Endothelial cell of umbilical vein (primary cell): ENCODE measurements around the gene CD300LD. TPM values are rescaled to one million over a fixed set of nuclear protein-coding genes. Genes with fewer than 3 reads are reported as not detected.
"Not testable (repeated sequence)": the region's sequence is repeated elsewhere in the genome, so short reads cannot be mapped to it uniquely, and the experiment has no call there.

ENCODE experiments used
- BruUV-seq: library from RNA; stranded (reverse); fragments of 400-500 nt; replicated peaks from 2 replicates; lab custom pipeline; 2021; lab: Mats Ljungman, UMichigan
- CTCF ChIA-PET: fragments of 300-600, 350-600 bp; sonication (Branson Sonifier 250); formaldehyde crosslinking; loops from one replicate; lab custom pipeline; 2021; ENCODE audit warnings: antibody characterized with exemption, inconsistent platforms; lab: Charles Lee
- POLR2A ChIA-PET: fragments of 300-600, 350-600 bp; sonication (Branson Sonifier 250); formaldehyde crosslinking; loops from one replicate; lab custom pipeline; 2021; ENCODE audit warnings: antibody characterized with exemption, inconsistent platforms; lab: Charles Lee
- DNase-seq: peaks from one replicate; pipeline ENCODE4 v3.0.0-alpha.2; 2011; ENCODE audit warnings: low read depth, low spot score
- FAIRE-seq: peaks from 2 replicates; lab custom pipeline; 2011; peaks lifted over from hg19 to GRCh38; lab: Jason Lieb, UNC
- H2AFZ ChIP-seq: 2 replicates; pipeline ENCODE4 v1.6.0; 2012; ENCODE audit warnings: low read depth, low read length, control low read depth, inconsistent platforms
- H3K27ac ChIP-seq: 2 replicates; pipeline ENCODE4 v1.5.1; 2011; ENCODE audit warnings: low read depth, mild to moderate bottlenecking, control low read depth, low read length, moderate library complexity; ENCODE audit not compliant: insufficient read depth
- H3K27me3 ChIP-seq, 2 experiments: 2 replicates each; pipeline versions ENCODE4 v1.6.0 to v1.6.1; 2011; ENCODE audit warnings: low read length in 2 of 2, mixed read lengths in 1 of 2; ENCODE audit not compliant: control insufficient read depth in 2 of 2, insufficient read depth in 2 of 2
- H3K36me3 ChIP-seq, 2 experiments: 2 replicates in 1 of 2; 3 replicates in 1 of 2; pipeline ENCODE4 v1.5.1; 2011; ENCODE audit warnings: low read length in 2 of 2, mild to moderate bottlenecking in 1 of 2, moderate library complexity in 1 of 2; ENCODE audit not compliant: control insufficient read depth in 2 of 2, insufficient read depth in 2 of 2; ENCODE audit errors: extremely low read depth in 1 of 2
- H3K4me1 ChIP-seq: 3 replicates; pipeline ENCODE4 v1.5.1; 2011; ENCODE audit warnings: mild to moderate bottlenecking, low read length; ENCODE audit not compliant: control insufficient read depth, insufficient read depth; ENCODE audit errors: extremely low read depth
- H3K4me2 ChIP-seq: 2 replicates; pipeline ENCODE4 v1.6.1; 2011; ENCODE audit warnings: low read length, control low read depth, mixed read lengths; ENCODE audit not compliant: insufficient read depth
- H3K4me3 ChIP-seq, 3 experiments: fragments of 200-600 bp in 1 of 3; sonication (generic), shearing (Covaris generic) in 1 of 3; replicated peaks in 1 of 3; 2 replicates each; pipeline ENCODE4 v1.5.1; 2011 to 2016; ENCODE audit warnings: control low read depth in 3 of 3, low read length in 3 of 3, mild to moderate bottlenecking in 2 of 3, inconsistent platforms in 1 of 3, low read depth in 1 of 3, moderate library complexity in 1 of 3; ENCODE audit not compliant: insufficient read depth in 1 of 3
- H3K79me2 ChIP-seq: 2 replicates; pipeline ENCODE4 v1.6.0; 2012; ENCODE audit warnings: low read length, inconsistent platforms; ENCODE audit not compliant: control insufficient read depth, insufficient read depth
- H3K9ac ChIP-seq: replicated peaks from 2 replicates; pipeline ENCODE3; 2011; ENCODE audit warnings: low read length, control low read depth; ENCODE audit not compliant: insufficient read depth; ENCODE audit errors: extremely low read depth
- H3K9me1 ChIP-seq: replicated peaks from 3 replicates; pipeline ENCODE4 v1.6.0; 2011; ENCODE audit warnings: mild to moderate bottlenecking, low read length; ENCODE audit not compliant: control insufficient read depth, insufficient read depth; ENCODE audit errors: extremely low read depth
- H3K9me3 ChIP-seq: replicated peaks from 2 replicates; pipeline ENCODE4 v1.5.1; 2012; ENCODE audit warnings: low read length, inconsistent platforms; ENCODE audit not compliant: control insufficient read depth, insufficient read depth
- H4K20me1 ChIP-seq: replicated peaks from 2 replicates; pipeline ENCODE3; 2011; ENCODE audit warnings: mild to moderate bottlenecking, low read length; ENCODE audit not compliant: control insufficient read depth, insufficient read depth; ENCODE audit errors: extremely low read depth
- MAX ChIP-seq: IDR thresholded peaks from 2 replicates; pipeline ENCODE4 v1.6.1; 2011; ENCODE audit not compliant: insufficient read depth, insufficient read length
- dilution Hi-C: fragments of 300-500 bp; cut with MboI; formaldehyde crosslinking; loops from one replicate; pipeline ENCODE4 v1.15.0; 2019; ENCODE audit warnings: low sequenced_read_pairs; ENCODE audit not compliant: extremely low pct_ligation_motif_present
- intact Hi-C: fragments of 100-400 bp; cut with micrococcal nuclease; formaldehyde crosslinking; loops from one replicate; pipeline ENCODE4 v1.10.0; 2022
- polyA plus RNA-seq, 4 experiments: library from polyadenylated mRNA; depleted of rRNA in 3 of 4; stranded (reverse) in 3 of 4; unstranded in 1 of 4; fragments of >200 nt; gene quantifications; 2 replicates each; pipeline versions ENCODE4 v1.2.1 to v1.2.3, GENCODE V29; 2011 to 2012; ENCODE audit warnings: missing spikeins in 1 of 4
- total RNA-seq: library from RNA; stranded (reverse); gene quantifications from 2 replicates; pipeline ENCODE4 v1.2.3, GENCODE V29; 2021

CD300LD gene
- total and polyA plus RNA-seq, 2 donors (not counting 3 experiments of a cell fraction or from before 2014, with no cell fraction given): not detected

- intact Hi-C loops (no loop called here), dilution Hi-C loops (no loop called here)
- no peak overlapping the region for H3K9ac ChIP-seq
- H3K9me1 ChIP-seq: no peaks in the 10 kb centered on the region
- no peak for DNase-seq
- no peak overlapping the region for H3K27ac ChIP-seq
- no peaks in the 10 kb centered on the region for H3K79me2 ChIP-seq
- no peak overlapping the region for H3K4me2 ChIP-seq
- H3K36me3 ChIP-seq: no peaks in the 10 kb centered on the region
- TF ChIP-seq MAX: no peak
- no peak for FAIRE-seq
- BruUV-seq: no TSS peak
- no peaks in the 10 kb centered on the region for H3K4me1 ChIP-seq
- CTCF ChIA-PET: no interaction called here
- H3K27me3 ChIP-seq: no peaks in the 10 kb centered on the region
- no peaks in the 10 kb centered on the region for H4K20me1 ChIP-seq
- no peak overlapping the region for H2AFZ ChIP-seq
- no peak overlapping the region for H3K4me3 ChIP-seq
- POLR2A ChIA-PET: no interaction called here
- no peaks in the 10 kb centered on the region for H3K9me3 ChIP-seq
Observed at GRCh38 chr17:74631468-74632450, 39.7 kb upstream of the CD300LD start.

- H3K79me2 ChIP-seq, H3K27me3 ChIP-seq, H3K36me3 ChIP-seq, POLR2A ChIA-PET, H4K20me1 ChIP-seq, dilution Hi-C loops, intact Hi-C loops, BruUV-seq, H3K4me3 ChIP-seq, H3K27ac ChIP-seq, H3K9me3 ChIP-seq, H3K9ac ChIP-seq, H3K4me1 ChIP-seq, H2AFZ ChIP-seq, H3K4me2 ChIP-seq, FAIRE-seq, CTCF ChIA-PET, H3K9me1 ChIP-seq, DNase-seq: not testable (repeated sequence)
Observed at GRCh38 chr17:74630251-74630650, 38.2 kb upstream of the CD300LD start.
